Astrocyte (in vitro differentiated cells and primary cell): Measurements from ENCODE around the gene C19orf53. TPM values are rescaled to one million over a fixed set of nuclear protein-coding genes. Genes with fewer than 3 reads are reported as not detected.

Experiments
- DNase-seq: peaks from one replicate; pipeline ENCODE4 v3.0.0-alpha.2; 2010; ENCODE audit warnings: low read depth
- FAIRE-seq: peaks from 2 replicates; lab custom pipeline; 2011; peaks lifted over from hg19 to GRCh38; lab: Jason Lieb, UNC
- H2AFZ ChIP-seq: 2 replicates; pipeline ENCODE4 v1.6.0; 2012; ENCODE audit warnings: low read depth, low read length, inconsistent platforms
- H3K27ac ChIP-seq: 2 replicates; pipeline ENCODE4 v1.5.1; 2011; ENCODE audit warnings: low read depth, low read length, inconsistent platforms
- H3K27me3 ChIP-seq: 2 replicates; pipeline ENCODE4 v1.6.0; 2011; ENCODE audit warnings: low read length, inconsistent platforms; ENCODE audit not compliant: insufficient read depth
- H3K36me3 ChIP-seq: 2 replicates; pipeline ENCODE4 v1.5.1; 2011; ENCODE audit warnings: low read length, inconsistent platforms; ENCODE audit not compliant: insufficient read depth
- H3K4me1 ChIP-seq: 2 replicates; pipeline ENCODE4 v1.5.1; 2011; ENCODE audit warnings: low read length, inconsistent platforms; ENCODE audit not compliant: insufficient read depth
- H3K4me2 ChIP-seq: 2 replicates; pipeline ENCODE4 v1.6.0; 2012; ENCODE audit warnings: low read length, inconsistent platforms
- H3K4me3 ChIP-seq: 2 replicates; pipeline ENCODE4 v1.5.1; 2011; ENCODE audit warnings: low read depth, mild to moderate bottlenecking, low read length, inconsistent platforms; ENCODE audit not compliant: insufficient read depth
- H3K79me2 ChIP-seq: 2 replicates; pipeline ENCODE4 v1.6.0; 2012; ENCODE audit warnings: mild to moderate bottlenecking, low read length, inconsistent platforms; ENCODE audit not compliant: insufficient read depth
- H3K9ac ChIP-seq: 2 replicates; pipeline ENCODE4 v1.6.0; 2012; ENCODE audit warnings: mild to moderate bottlenecking, low read length, inconsistent platforms
- H3K9me3 ChIP-seq: 2 replicates; pipeline ENCODE4 v1.5.1; 2012; ENCODE audit warnings: low read depth, mild to moderate bottlenecking, low read length, inconsistent platforms; ENCODE audit not compliant: insufficient read depth
- H4K20me1 ChIP-seq: 2 replicates; pipeline ENCODE4 v1.6.0; 2012; ENCODE audit warnings: low read length, inconsistent platforms; ENCODE audit not compliant: insufficient read depth
- H3K27ac Mint-ChIP-seq: one replicate; pipeline ENCODE4 v1.8.0; 2021; ENCODE audit warnings: mild to moderate bottlenecking, mixed read lengths; ENCODE audit not compliant: unreplicated experiment
- H3K27me3 Mint-ChIP-seq: one replicate; pipeline ENCODE4 v1.8.0; 2021; ENCODE audit warnings: low read depth, mixed read lengths; ENCODE audit not compliant: unreplicated experiment
- H3K36me3 Mint-ChIP-seq: one replicate; pipeline ENCODE4 v1.8.0; 2021; ENCODE audit warnings: low read depth, mixed read lengths; ENCODE audit not compliant: unreplicated experiment
- H3K4me1 Mint-ChIP-seq: one replicate; pipeline ENCODE4 v1.8.0; 2021; ENCODE audit warnings: low read depth, mixed read lengths; ENCODE audit not compliant: unreplicated experiment
- H3K4me3 Mint-ChIP-seq: one replicate; pipeline ENCODE4 v1.8.0; 2021; ENCODE audit warnings: mild to moderate bottlenecking, moderate library complexity, mixed read lengths; ENCODE audit not compliant: unreplicated experiment
- H3K9me3 Mint-ChIP-seq: one replicate; pipeline ENCODE4 v1.8.0; 2021; ENCODE audit warnings: mild to moderate bottlenecking, mixed read lengths; ENCODE audit not compliant: unreplicated experiment
- EZH2 ChIP-seq: IDR thresholded peaks from 2 replicates; pipeline ENCODE4 v1.6.1; 2012; ENCODE audit warnings: mild to moderate bottlenecking, low read length, inconsistent platforms; ENCODE audit not compliant: insufficient read depth
- total RNA-seq: library from RNA; stranded (reverse); gene quantifications from 2 replicates; pipeline ENCODE4 v1.2.1, GENCODE V29; 2021
- TF ChIP-seq, protein P1 (sequence below): IDR thresholded peaks from 2 replicates; pipeline ENCODE4 v1.5.1; 2011; ENCODE audit warnings: low read depth, mild to moderate bottlenecking, inconsistent platforms, low read length, moderate library complexity; ENCODE audit not compliant: insufficient read depth

C19orf53 gene
- total RNA-seq, 1 donor from 2014 or later: 138 TPM

DNA sequence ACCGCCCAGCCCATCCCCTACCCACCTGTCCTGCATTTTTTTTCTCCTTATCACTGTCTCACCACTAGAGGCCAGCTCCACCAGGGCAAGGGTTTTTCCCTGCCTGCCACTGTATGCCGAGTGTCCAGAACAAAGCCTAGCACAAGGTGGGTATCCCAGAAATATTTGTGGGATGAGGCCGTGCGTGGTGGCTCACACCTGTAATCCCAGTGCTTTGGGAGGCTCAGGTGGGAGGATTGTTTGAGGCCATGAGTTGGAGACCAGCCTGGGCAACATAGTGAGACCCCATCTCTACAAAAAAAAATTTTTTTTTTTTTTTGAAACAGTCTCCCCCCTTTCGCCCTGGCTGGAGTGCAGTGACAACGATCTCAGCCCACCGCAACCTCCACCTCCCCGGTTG, 12.8 kb upstream of the C19orf53 start:
- H3K27me3 Mint-ChIP-seq: no peaks in the 10 kb centered on the region
- peaks cover 2% of the 10 kb centered on the region for H3K4me1 Mint-ChIP-seq
- H3K27me3 ChIP-seq: no peaks in the 10 kb centered on the region
- FAIRE-seq (no peak), DNase-seq (no peak)
- H3K36me3 Mint-ChIP-seq: peaks cover 20% of the 10 kb centered on the region
- peaks cover 9% of the 10 kb centered on the region for H3K4me1 ChIP-seq
- peaks cover 18% of the 10 kb centered on the region for H3K79me2 ChIP-seq
- peaks cover 18% of the 10 kb centered on the region for H3K36me3 ChIP-seq
- no peak overlapping the region for H2AFZ ChIP-seq
- H3K9me3 ChIP-seq: no peaks in the 10 kb centered on the region
- TF ChIP-seq EZH2: no peak
- TF ChIP-seq, protein P1, sequence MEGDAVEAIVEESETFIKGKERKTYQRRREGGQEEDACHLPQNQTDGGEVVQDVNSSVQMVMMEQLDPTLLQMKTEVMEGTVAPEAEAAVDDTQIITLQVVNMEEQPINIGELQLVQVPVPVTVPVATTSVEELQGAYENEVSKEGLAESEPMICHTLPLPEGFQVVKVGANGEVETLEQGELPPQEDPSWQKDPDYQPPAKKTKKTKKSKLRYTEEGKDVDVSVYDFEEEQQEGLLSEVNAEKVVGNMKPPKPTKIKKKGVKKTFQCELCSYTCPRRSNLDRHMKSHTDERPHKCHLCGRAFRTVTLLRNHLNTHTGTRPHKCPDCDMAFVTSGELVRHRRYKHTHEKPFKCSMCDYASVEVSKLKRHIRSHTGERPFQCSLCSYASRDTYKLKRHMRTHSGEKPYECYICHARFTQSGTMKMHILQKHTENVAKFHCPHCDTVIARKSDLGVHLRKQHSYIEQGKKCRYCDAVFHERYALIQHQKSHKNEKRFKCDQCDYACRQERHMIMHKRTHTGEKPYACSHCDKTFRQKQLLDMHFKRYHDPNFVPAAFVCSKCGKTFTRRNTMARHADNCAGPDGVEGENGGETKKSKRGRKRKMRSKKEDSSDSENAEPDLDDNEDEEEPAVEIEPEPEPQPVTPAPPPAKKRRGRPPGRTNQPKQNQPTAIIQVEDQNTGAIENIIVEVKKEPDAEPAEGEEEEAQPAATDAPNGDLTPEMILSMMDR: no peak
- no peak overlapping the region for H3K27ac Mint-ChIP-seq
- no peak overlapping the region for H3K4me3 ChIP-seq
- no peak overlapping the region for H3K27ac ChIP-seq
- peaks cover 7% of the 10 kb centered on the region for H4K20me1 ChIP-seq
- no peaks in the 10 kb centered on the region for H3K9me3 Mint-ChIP-seq
- no peak overlapping the region for H3K4me2 ChIP-seq
- no peak overlapping the region for H3K4me3 Mint-ChIP-seq
- H3K9ac ChIP-seq: no peak overlapping the region

DNA sequence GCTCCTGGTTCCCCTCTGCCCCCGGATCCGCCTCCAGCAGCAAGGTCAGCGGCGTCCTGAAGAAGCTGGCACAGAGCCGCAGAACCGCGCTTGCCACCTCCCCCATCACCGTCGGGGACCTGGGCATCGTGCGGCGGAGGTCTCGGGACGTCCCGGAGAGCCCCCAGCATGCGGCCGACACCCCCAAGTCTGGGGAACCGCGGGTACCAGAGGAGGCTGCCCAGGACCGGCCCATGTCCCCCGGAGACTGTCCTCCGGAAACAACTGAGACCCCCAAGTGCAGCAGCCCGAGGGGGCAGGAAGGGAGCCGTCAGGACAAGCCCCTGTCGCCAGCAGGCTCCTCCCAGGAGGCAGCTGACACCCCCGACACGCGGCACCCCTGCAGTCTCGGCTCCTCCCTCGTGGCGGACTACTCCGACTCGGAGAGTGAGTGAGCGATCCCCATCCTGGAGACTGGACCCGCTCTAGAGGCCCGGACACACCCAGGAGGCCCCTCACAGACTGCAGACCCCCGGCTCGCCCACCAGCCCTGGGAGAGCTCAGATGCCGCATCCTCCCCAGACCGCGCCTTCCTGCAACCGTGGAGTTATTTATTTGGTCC, 11.5 kb upstream of the C19orf53 start:
- Histone ChIP-seq H3K9me3 (no peaks in the 10 kb centered on the region), H3K27me3 (no peaks in the 10 kb centered on the region), H4K20me1 (peaks cover 7% of the 10 kb centered on the region), H3K9ac (no peak overlapping the region), H3K79me2 (peaks cover 18% of the 10 kb centered on the region), H3K4me2 (no peak overlapping the region), H2AFZ (no peak overlapping the region), H3K4me3 (no peak overlapping the region), H3K27ac (no peak overlapping the region), H3K4me1 (peaks cover 9% of the 10 kb centered on the region), H3K36me3 (peaks cover 13% of the 10 kb centered on the region)
- TF ChIP-seq EZH2: no peak
- TF ChIP-seq, protein P1: no peak
- peaks cover 18% of the 10 kb centered on the region for H3K36me3 Mint-ChIP-seq
- H3K9me3 Mint-ChIP-seq: no peaks in the 10 kb centered on the region
- FAIRE-seq (no peak), DNase-seq (no peak)
- H3K27ac Mint-ChIP-seq: no peak overlapping the region
- H3K4me3 Mint-ChIP-seq: no peak overlapping the region
- H3K4me1 Mint-ChIP-seq: peaks cover 2% of the 10 kb centered on the region
- H3K27me3 Mint-ChIP-seq: no peaks in the 10 kb centered on the region

DNA sequence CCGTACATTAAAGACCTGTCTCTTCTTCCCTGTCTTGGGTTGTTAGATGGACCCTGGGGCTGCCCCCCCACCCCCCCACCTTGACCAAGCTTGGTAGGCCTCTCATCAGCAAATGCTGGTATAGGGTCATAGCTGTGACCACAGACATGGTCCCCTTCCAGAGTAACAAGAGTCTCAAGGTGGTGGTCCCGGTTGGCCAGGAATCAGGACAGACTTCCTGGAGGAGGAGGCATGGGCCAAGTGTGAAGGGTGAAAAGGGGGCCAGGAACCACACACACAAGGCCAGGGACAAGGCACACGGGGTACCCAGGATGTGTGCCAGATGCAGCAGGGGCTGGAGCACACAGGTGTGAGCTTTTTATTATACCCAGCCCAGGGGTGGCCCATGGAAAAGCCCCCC, 11.0 kb upstream of the C19orf53 start:
- FAIRE-seq (no peak), DNase-seq (no peak)
- Histone ChIP-seq H4K20me1 (peaks cover 7% of the 10 kb centered on the region), H3K4me3 (no peak overlapping the region), H3K27ac (no peak overlapping the region), H3K27me3 (no peaks in the 10 kb centered on the region), H3K36me3 (peaks cover 10% of the 10 kb centered on the region), H3K4me1 (peaks cover 9% of the 10 kb centered on the region), H3K9ac (no peak overlapping the region), H3K4me2 (no peak overlapping the region), H3K79me2 (peaks cover 18% of the 10 kb centered on the region), H2AFZ (no peak overlapping the region), H3K9me3 (no peaks in the 10 kb centered on the region)
- Mint-ChIP-seq H3K4me1 (peaks cover 2% of the 10 kb centered on the region), H3K4me3 (peak overlapping the region; percentile 79), H3K27me3 (no peaks in the 10 kb centered on the region), H3K27ac (no peak overlapping the region), H3K36me3 (peaks cover 16% of the 10 kb centered on the region), H3K9me3 (no peaks in the 10 kb centered on the region)
- TF ChIP-seq EZH2: no peak
- TF ChIP-seq, protein P1: no peak
